Ovary (tissue), 3 donors: Measurements from ENCODE around the gene SRL.

ENCODE experiments used
- CTCF ChIP-seq, 3 donors: fragments of 450-650 bp in 2 of 3; fragments of 200-600 bp in 1 of 3; IDR thresholded peaks; one replicate each; pipeline versions ENCODE4 v1.5.1 to v1.8.0; 2016 to 2022; ENCODE audit warnings: antibody characterized with exemption in 3 of 3, mild to moderate bottlenecking in 1 of 3
- EP300 ChIP-seq: sonication (generic); formaldehyde crosslinking; IDR thresholded peaks from one replicate; pipeline ENCODE4 v1.6.1; 2017; ENCODE audit warnings: antibody characterized with exemption
- POLR2A ChIP-seq: fragments of 450-650 bp; IDR thresholded peaks from one replicate; pipeline ENCODE4 v1.6.1; 2017; ENCODE audit warnings: antibody characterized with exemption, mild to moderate bottlenecking, moderate library complexity
- donor health status: DM: no; HTN: no; CAD: no.

GRCh38 chr16:4158143-4159093 is 83.5 kb downstream of the SRL start:
- TF ChIP-seq CTCF (IDR thresholded peaks at IDR 0.05) (no peak), POLR2A (no peak), EP300 (no peak)
